ENCODE results near the gene RSPH4A. TPM values are rescaled to one million over a fixed set of nuclear protein-coding genes. Genes with fewer than 3 reads are reported as not detected.

The RSPH4A gene
- total and polyA plus RNA-seq, 2 of the 8 experiments (the other 6 are each of a cell fraction or from before 2014, with no cell fraction given), result 0.38 to 0.52 TPM

- H3K4me2 ChIP-seq (ENCODE audit: insufficient read depth in 1 of 2, low read depth in 2 of 2, low read length in 2 of 2), result peak overlapping the region; percentile 76 to 87
- H3K4ac ChIP-seq (replicated peaks; ENCODE audit: insufficient read length, low read depth, low read length), result no peak overlapping the region
- H3K9ac ChIP-seq (replicated peaks in 1 of 4; ENCODE audit: extremely low read depth in 1 of 4, low read depth in 3 of 4, low read length in 3 of 4), result no peak overlapping the region; a peak in 1 of 7 replicates
- H4K8ac ChIP-seq (ENCODE audit: extremely low read depth, insufficient read depth, low read length), result no peak overlapping the region
- DNase-seq (ENCODE audit: low read depth in 1 of 2, low spot score in 2 of 2) (no peak), FAIRE-seq (no peak)
- 51% methylated on average over 3 of the region's 3 CpGs; no CpG with 5 or more reads in 1 of the 2 experiments for WGBS, 2 experiments (ENCODE audit: extremely low coverage in 1 of 2, insufficient coverage in 1 of 2, insufficient read length in 1 of 2, insufficient replicate concordance in 2 of 2, low coverage in 1 of 2, low lambda C conversion rate in 2 of 2, missing lambda C conversion rate in 1 of 2)
- peak overlapping the region; percentile 83 to 100 (median 98); a peak in 7 of 8 replicates for H3K4me3 ChIP-seq (ENCODE audit: extremely low read depth in 1 of 4, insufficient read depth in 2 of 4, low read depth in 3 of 4, low read length in 4 of 4)
- H3K27me3 ChIP-seq (replicated peaks in 1 of 4; ENCODE audit: control insufficient read depth in 3 of 4, extremely low read depth in 1 of 4, insufficient read depth in 3 of 4, low read length in 3 of 4), result no peaks in the 10 kb centered on the region
- CTCF ChIA-PET (ENCODE audit: partially characterized antibody), result interaction anchor here (0.8 to 1.6 kb wide), 2 partner anchors 14 to 16 kb away, joined by 4 to 5 read pairs; partner anchors contain the start of gene KPNA5
- no peak overlapping the region for H3K14ac ChIP-seq (ENCODE audit: insufficient read length)
- H2BK20ac ChIP-seq (ENCODE audit: low read length), result no peak overlapping the region
- no peak overlapping the region for H2BK12ac ChIP-seq (ENCODE audit: low read depth, low read length)
- H3K79me1 ChIP-seq (ENCODE audit: low read depth, low read length), result peaks cover 3% of the 10 kb centered on the region
- no peak overlapping the region for H4K91ac ChIP-seq (replicated peaks; ENCODE audit: insufficient read length, low read length)
- H3K36me3 ChIP-seq (ENCODE audit: control insufficient read depth in 2 of 4, insufficient read depth in 4 of 4, low read length in 3 of 4), result no peaks in the 10 kb centered on the region
- H3K9me3 ChIP-seq (ENCODE audit: insufficient read depth in 2 of 2, low read depth in 1 of 2, low read length in 1 of 2), result no peaks in the 10 kb centered on the region; a peak in 1 of 4 replicates
- no peak overlapping the region for H3K27ac ChIP-seq (ENCODE audit: low read depth, low read length)
- H3K4me1 ChIP-seq (replicated peaks in 1 of 4; ENCODE audit: control insufficient read depth in 3 of 4, insufficient read depth in 4 of 4, low read length in 3 of 4), result peaks cover 0 to 3% (median 1%) of the 10 kb centered on the region in 4 experiments; a peak in 2 of 7 replicates
- no peak overlapping the region for H2AFZ ChIP-seq (ENCODE audit: low read length)
- H3K79me2 ChIP-seq (ENCODE audit: control insufficient read depth in 1 of 2, insufficient read depth in 2 of 2, low read length in 2 of 2), result peaks cover 0 to 58% of the 10 kb centered on the region in 2 experiments; a peak in 3 of 4 replicates
- H2BK120ac ChIP-seq (replicated peaks; ENCODE audit: low read depth, low read length), result no peak overlapping the region
- H4K5ac ChIP-seq (ENCODE audit: insufficient read length, low read depth, low read length), result no peak overlapping the region
- no peak overlapping the region for H2AK5ac ChIP-seq (ENCODE audit: low read depth, low read length)
- H3K23me2 ChIP-seq (ENCODE audit: low read depth, low read length), result 0 out of 2 replicates have a peak, but pooled peaks cover 1% of the 10 kb centered on the region
- H4K20me1 ChIP-seq (replicated peaks in 1 of 2; ENCODE audit: control insufficient read depth in 1 of 2, insufficient read depth in 2 of 2, low read length in 2 of 2), result no peaks in the 10 kb centered on the region
- no peak overlapping the region for H3K56ac ChIP-seq (replicated peaks; ENCODE audit: insufficient read length, low read depth, low read length)
- no peak overlapping the region for H3K23ac ChIP-seq (ENCODE audit: insufficient read length)
- no peak overlapping the region for H3K18ac ChIP-seq (ENCODE audit: extremely low read depth, low read length)
- no peak overlapping the region for H2BK15ac ChIP-seq (ENCODE audit: low read length)
- H2BK5ac ChIP-seq (ENCODE audit: low read depth, low read length), result no peak overlapping the region
- POLR2A ChIA-PET (ENCODE audit: partially characterized antibody), result interaction anchor here (1.0 kb wide), 3 partner anchors 14 to 51 kb away, joined by 4 to 10 read pairs (median 5); partner anchors contain the start of genes KPNA5 and RSPH4A
- TF ChIP-seq RXRA (IDR thresholded peaks at IDR 0.05; ENCODE audit: insufficient read depth, low read depth, low read length) (no peak), CBX8 (IDR thresholded peaks at IDR 0.05; ENCODE audit: borderline replicate concordance, low read depth, low read length) (no peak), POLR2A (IDR thresholded peaks at IDR 0.05; ENCODE audit: control extremely low read depth in 1 of 2, low read depth in 2 of 2, low read length in 2 of 2) (no peak), BCL11A (IDR thresholded peaks at IDR 0.05; ENCODE audit: low read depth in 2 of 2, low read length in 2 of 2) (no peak), SRF (IDR thresholded peaks at IDR 0.05; ENCODE audit: low read depth, low read length) (no peak), TAF7 (optimal IDR thresholded peaks at IDR 0.05; ENCODE audit: borderline replicate concordance, low read depth, low read length) (no peak), TBP (IDR thresholded peaks at IDR 0.05; ENCODE audit: low read depth, low read length) (no peak), EZH2 (IDR thresholded peaks at IDR 0.05; ENCODE audit: low read depth, low read length, severe bottlenecking) (no peak), TCF12 (IDR thresholded peaks at IDR 0.05; ENCODE audit: low read depth, low read length) (no peak), NRF1 (IDR thresholded peaks at IDR 0.05; ENCODE audit: low read depth, low read length) (no peak), ATF3 (IDR thresholded peaks at IDR 0.05; ENCODE audit: insufficient read depth, low read depth, low read length) (no peak), BACH1 (IDR thresholded peaks at IDR 0.05; ENCODE audit: low read length) (no peak), ASH2L (IDR thresholded peaks at IDR 0.05; ENCODE audit: low read length) (no peak)
These were observed 51.3 kb downstream of the RSPH4A start for GRCh38 chr6:116667623-116668022.

Data from H1 (cell line).